ENCODE data around the gene CYFIP2.

Gene CYFIP2

GRCh38 chr5:157308836-157309465 is 43.0 kb downstream of the CYFIP2 start:
- Histone ChIP-seq H4K8ac (ENCODE audit: low read depth, low read length) (no peak overlapping the region), H3K27ac (ENCODE audit: low read depth, low read length) (no peak overlapping the region), H4K12ac (ENCODE audit: low read depth, low read length) (no peak overlapping the region), H3K4me3 (ENCODE audit: low read depth, low read length) (no peak overlapping the region), H2BK120ac (ENCODE audit: insufficient read depth, low read length, poor library complexity) (no peak overlapping the region), H3K79me2 (ENCODE audit: control insufficient read depth, insufficient read depth, low read length, poor library complexity) (no peaks in the 10 kb centered on the region), H3K9me3 (ENCODE audit: insufficient read depth, low read depth, low read length) (peaks cover 4% of the 10 kb centered on the region), H2AK5ac (ENCODE audit: low read length) (no peak overlapping the region), H4K91ac (ENCODE audit: low read depth, low read length) (no peak overlapping the region), H3K9ac (ENCODE audit: low read length) (no peak overlapping the region), H3K79me1 (ENCODE audit: low read length) (no peaks in the 10 kb centered on the region), H3K4me1 (ENCODE audit: control insufficient read depth in 1 of 2, insufficient read depth in 2 of 2, low read length in 2 of 2) (no peaks in the 10 kb centered on the region), H3K14ac (ENCODE audit: low read length) (no peak overlapping the region), H3K4me2 (ENCODE audit: low read length) (no peak overlapping the region), H2BK5ac (ENCODE audit: low read depth, low read length, poor library complexity) (no peak overlapping the region), H3K4ac (ENCODE audit: low read depth, low read length) (no peak overlapping the region), H3K36me3 (ENCODE audit: control insufficient read depth in 1 of 2, insufficient read depth in 2 of 2, low read length in 2 of 2) (no peaks in the 10 kb centered on the region), H3K23ac (ENCODE audit: low read length) (no peak overlapping the region), H2AFZ (ENCODE audit: insufficient read depth, low read length, poor library complexity) (no peak overlapping the region), H3K18ac (ENCODE audit: low read length) (no peak overlapping the region), H2BK12ac (ENCODE audit: low read length) (no peak overlapping the region), H3K27me3 (ENCODE audit: insufficient read depth, low read length) (no peaks in the 10 kb centered on the region)
- WGBS (ENCODE audit: extremely low coverage, insufficient coverage, insufficient read length): no CpG with 5 or more reads among the region's 8 CpGs
- peak; percentile 30 to 71 for DNase-seq

- no peak overlapping the region for H2BK120ac ChIP-seq (ENCODE audit: insufficient read depth, low read length, poor library complexity)
- no peak overlapping the region for H4K91ac ChIP-seq (ENCODE audit: low read depth, low read length)
- peaks cover 0 to under 1% of the 10 kb centered on the region in 2 experiments for H3K36me3 ChIP-seq (ENCODE audit: control insufficient read depth in 1 of 2, insufficient read depth in 2 of 2, low read length in 2 of 2)
- H3K79me2 ChIP-seq (ENCODE audit: control insufficient read depth, insufficient read depth, low read length, poor library complexity): no peaks in the 10 kb centered on the region
- no peaks in the 10 kb centered on the region for H3K79me1 ChIP-seq (ENCODE audit: low read length)
- no peaks in the 10 kb centered on the region for H3K4me1 ChIP-seq (ENCODE audit: control insufficient read depth in 1 of 2, insufficient read depth in 2 of 2, low read length in 2 of 2)
- no peak overlapping the region for H3K9ac ChIP-seq (ENCODE audit: low read length)
- peaks cover 4% of the 10 kb centered on the region for H3K9me3 ChIP-seq (ENCODE audit: insufficient read depth, low read depth, low read length)
- H2BK12ac ChIP-seq (ENCODE audit: low read length): no peak overlapping the region
- H3K18ac ChIP-seq (ENCODE audit: low read length): no peak overlapping the region
- no peak overlapping the region for H3K27ac ChIP-seq (ENCODE audit: low read depth, low read length)
- WGBS (ENCODE audit: extremely low coverage, insufficient coverage, insufficient read length): no CpG with 5 or more reads among the region's 14 CpGs
- H4K12ac ChIP-seq (ENCODE audit: low read depth, low read length): no peak overlapping the region
- no peak overlapping the region for H2AFZ ChIP-seq (ENCODE audit: insufficient read depth, low read length, poor library complexity)
- H3K14ac ChIP-seq (ENCODE audit: low read length): no peak overlapping the region
- H3K4me2 ChIP-seq (ENCODE audit: low read length): no peak overlapping the region
- no peak overlapping the region for H3K23ac ChIP-seq (ENCODE audit: low read length)
- no peak overlapping the region for H4K8ac ChIP-seq (ENCODE audit: low read depth, low read length)
- no peak overlapping the region for H2BK5ac ChIP-seq (ENCODE audit: low read depth, low read length, poor library complexity)
- no peaks in the 10 kb centered on the region for H3K27me3 ChIP-seq (ENCODE audit: insufficient read depth, low read length)
- no peak overlapping the region for H3K4me3 ChIP-seq (ENCODE audit: low read depth, low read length)
- H2AK5ac ChIP-seq (ENCODE audit: low read length): no peak overlapping the region
- H3K4ac ChIP-seq (ENCODE audit: low read depth, low read length): no peak overlapping the region
- no peak for DNase-seq
Measured at GRCh38 chr5:157309796-157310195, 43.9 kb downstream of the CYFIP2 start.

- Histone ChIP-seq H2BK5ac (ENCODE audit: low read depth, low read length, poor library complexity) (no peak overlapping the region), H2BK120ac (ENCODE audit: insufficient read depth, low read length, poor library complexity) (no peak overlapping the region), H2AK5ac (ENCODE audit: low read length) (no peak overlapping the region), H3K4me3 (ENCODE audit: low read depth, low read length) (no peak overlapping the region), H3K4me1 (ENCODE audit: control insufficient read depth in 1 of 2, insufficient read depth in 2 of 2, low read length in 2 of 2) (no peaks in the 10 kb centered on the region), H4K12ac (ENCODE audit: low read depth, low read length) (no peak overlapping the region), H3K27me3 (ENCODE audit: insufficient read depth, low read length) (no peaks in the 10 kb centered on the region), H2BK12ac (ENCODE audit: low read length) (no peak overlapping the region), H3K79me1 (ENCODE audit: low read length) (no peaks in the 10 kb centered on the region), H3K9ac (ENCODE audit: low read length) (no peak overlapping the region), H4K91ac (ENCODE audit: low read depth, low read length) (no peak overlapping the region), H3K36me3 (ENCODE audit: control insufficient read depth in 1 of 2, insufficient read depth in 2 of 2, low read length in 2 of 2) (peaks cover 0 to 2% of the 10 kb centered on the region in 2 experiments), H3K14ac (ENCODE audit: low read length) (no peak overlapping the region), H3K9me3 (ENCODE audit: insufficient read depth, low read depth, low read length) (peaks cover 4% of the 10 kb centered on the region), H3K27ac (ENCODE audit: low read depth, low read length) (no peak overlapping the region), H3K79me2 (ENCODE audit: control insufficient read depth, insufficient read depth, low read length, poor library complexity) (no peaks in the 10 kb centered on the region), H2AFZ (ENCODE audit: insufficient read depth, low read length, poor library complexity) (no peak overlapping the region), H3K23ac (ENCODE audit: low read length) (no peak overlapping the region), H3K4me2 (ENCODE audit: low read length) (no peak overlapping the region), H4K8ac (ENCODE audit: low read depth, low read length) (no peak overlapping the region), H3K18ac (ENCODE audit: low read length) (no peak overlapping the region), H3K4ac (ENCODE audit: low read depth, low read length) (no peak overlapping the region)
- WGBS (ENCODE audit: extremely low coverage, insufficient coverage, insufficient read length): no CpG with 5 or more reads among the region's 11 CpGs
- no peak for DNase-seq
Measured at GRCh38 chr5:157311595-157311994, 45.7 kb downstream of the CYFIP2 start.

GRCh38 chr5:157312492-157312891 is 46.6 kb downstream of the CYFIP2 start:
- Histone ChIP-seq H4K91ac (ENCODE audit: low read depth, low read length) (no peak overlapping the region), H2BK120ac (ENCODE audit: insufficient read depth, low read length, poor library complexity) (no peak overlapping the region), H3K36me3 (ENCODE audit: control insufficient read depth in 1 of 2, insufficient read depth in 2 of 2, low read length in 2 of 2) (peaks cover 0 to 2% of the 10 kb centered on the region in 2 experiments), H2BK5ac (ENCODE audit: low read depth, low read length, poor library complexity) (no peak overlapping the region), H2AK5ac (ENCODE audit: low read length) (no peak overlapping the region), H3K4me2 (ENCODE audit: low read length) (no peak overlapping the region), H3K79me1 (ENCODE audit: low read length) (no peaks in the 10 kb centered on the region), H3K27ac (ENCODE audit: low read depth, low read length) (no peak overlapping the region), H3K4ac (ENCODE audit: low read depth, low read length) (no peak overlapping the region), H3K27me3 (ENCODE audit: insufficient read depth, low read length) (no peaks in the 10 kb centered on the region), H3K4me3 (ENCODE audit: low read depth, low read length) (no peak overlapping the region), H2AFZ (ENCODE audit: insufficient read depth, low read length, poor library complexity) (no peak overlapping the region), H3K9ac (ENCODE audit: low read length) (no peak overlapping the region), H2BK12ac (ENCODE audit: low read length) (no peak overlapping the region), H3K9me3 (ENCODE audit: insufficient read depth, low read depth, low read length) (peaks cover 4% of the 10 kb centered on the region), H3K23ac (ENCODE audit: low read length) (no peak overlapping the region), H3K4me1 (ENCODE audit: control insufficient read depth in 1 of 2, insufficient read depth in 2 of 2, low read length in 2 of 2) (no peaks in the 10 kb centered on the region), H4K8ac (ENCODE audit: low read depth, low read length) (no peak overlapping the region), H4K12ac (ENCODE audit: low read depth, low read length) (no peak overlapping the region), H3K14ac (ENCODE audit: low read length) (no peak overlapping the region), H3K79me2 (ENCODE audit: control insufficient read depth, insufficient read depth, low read length, poor library complexity) (no peaks in the 10 kb centered on the region), H3K18ac (ENCODE audit: low read length) (no peak overlapping the region)
- DNase-seq: peak; percentile 51 to 76
- no CpG with 5 or more reads among the region's 6 CpGs for WGBS (ENCODE audit: extremely low coverage, insufficient coverage, insufficient read length)
